ENCODE measurements around the gene NUDT3.

NUDT3 gene

DNA sequence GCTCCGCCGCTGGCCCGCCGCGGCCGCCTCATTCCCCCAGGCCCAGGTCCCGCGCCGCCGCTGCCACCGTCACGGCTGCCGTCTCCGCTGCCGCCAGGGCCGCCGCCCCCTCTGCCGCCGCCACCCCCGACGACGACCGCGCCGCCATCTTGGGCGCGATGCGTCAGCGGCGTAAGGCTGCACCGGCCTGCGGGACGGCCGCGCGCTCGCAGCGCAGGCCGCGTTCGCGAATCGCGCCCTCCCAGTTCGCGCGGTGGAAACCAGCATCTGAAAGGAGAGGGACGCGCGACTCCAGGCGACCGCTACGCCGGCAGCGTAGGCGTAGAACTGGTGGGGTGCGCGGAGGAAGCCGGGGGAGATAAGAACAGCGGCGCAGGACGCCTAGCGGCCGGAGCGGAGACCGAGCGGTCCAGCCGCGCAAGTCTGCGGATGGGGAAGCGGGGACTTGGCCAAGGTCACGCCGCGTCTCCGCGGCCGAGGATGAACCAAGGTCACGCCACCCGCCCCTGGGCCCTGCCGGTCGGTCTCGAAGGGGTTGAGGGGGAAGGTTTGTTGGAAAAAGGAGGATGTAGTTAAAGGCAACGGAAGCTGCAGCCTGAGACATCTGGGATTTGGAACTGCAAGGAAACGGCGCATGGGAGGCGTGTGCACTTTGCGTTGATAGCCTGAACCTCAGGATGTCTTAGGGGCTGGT, at the start of gene NUDT3:
Gene NUDT3, minus strand, starts transcription at position 173 of the 694 bp plus-strand sequence. CDS start 307 bp downstream, outside the sequence.
- peaks cover 13% of the 10 kb centered on the region for H3K4me1 ChIP-seq (ENCODE audit: low read depth, poor library complexity, severe bottlenecking)
- H3K9ac ChIP-seq: peak within 1 kb of the TSS; percentile 99
- H3K36me3 ChIP-seq (ENCODE audit: insufficient read depth): no peaks in the 10 kb centered on the region
- H3K4me3 ChIP-seq (IDR thresholded peaks at IDR 0.05; ENCODE audit: insufficient read depth, low read depth, low read length): no peak within 1 kb of the TSS
- H3K4me2 ChIP-seq: peak within 1 kb of the TSS; percentile 93
- H4K20me1 ChIP-seq (ENCODE audit: insufficient read depth): peaks cover 4% of the 10 kb centered on the region; the same call in 1 of the 2 replicates
- no peaks in the 10 kb centered on the region for H3K27me3 ChIP-seq (ENCODE audit: insufficient read depth, low read depth)
- peak; percentile 67 for TF ChIP-seq CTCF (conservative IDR thresholded peaks at IDR 0.05; ENCODE audit: low read depth, low read length)
- H2AFZ ChIP-seq (ENCODE audit: low read depth): peak within 1 kb of the TSS; percentile 80
- H3K27ac ChIP-seq: peak within 1 kb of the TSS; percentile 99
- H3K79me2 ChIP-seq (ENCODE audit: insufficient read depth, low read depth): peaks cover 44% of the 10 kb centered on the region

DNA sequence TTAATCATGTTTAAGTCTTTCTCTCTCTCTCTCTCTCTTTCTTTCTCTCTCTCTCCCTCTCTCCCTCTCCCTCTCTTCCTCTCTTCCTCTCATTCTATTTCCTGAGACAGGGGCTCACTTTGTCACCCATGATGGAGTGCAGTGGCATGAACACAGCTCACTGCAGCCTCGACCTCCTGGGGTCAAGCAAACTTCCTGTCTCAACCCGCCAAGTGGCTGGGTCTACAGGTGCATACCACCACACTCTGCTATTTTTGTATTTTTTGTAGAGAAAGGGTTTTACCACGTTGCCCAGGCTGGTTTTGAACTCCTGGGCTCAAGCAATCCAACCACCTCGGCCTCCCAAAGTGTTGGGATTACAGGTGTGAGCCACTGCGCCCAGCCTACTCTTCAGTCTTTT, 49.1 kb upstream of the NUDT3 start:
- H3K27ac ChIP-seq: no peak overlapping the region
- H2AFZ ChIP-seq (ENCODE audit: low read depth): no peak overlapping the region
- H3K4me2 ChIP-seq: no peak overlapping the region
- no peaks in the 10 kb centered on the region for H4K20me1 ChIP-seq (ENCODE audit: insufficient read depth)
- no peak overlapping the region for H3K4me3 ChIP-seq (IDR thresholded peaks at IDR 0.05; ENCODE audit: insufficient read depth, low read depth, low read length)
- TF ChIP-seq CTCF (conservative IDR thresholded peaks at IDR 0.05; ENCODE audit: low read depth, low read length): no peak
- peaks cover 7% of the 10 kb centered on the region for H3K4me1 ChIP-seq (ENCODE audit: low read depth, poor library complexity, severe bottlenecking)
- H3K9ac ChIP-seq: no peak overlapping the region
- H3K27me3 ChIP-seq (ENCODE audit: insufficient read depth, low read depth): no peaks in the 10 kb centered on the region
- H3K79me2 ChIP-seq (ENCODE audit: insufficient read depth, low read depth): no peaks in the 10 kb centered on the region
- no peaks in the 10 kb centered on the region for H3K36me3 ChIP-seq (ENCODE audit: insufficient read depth)

DNA sequence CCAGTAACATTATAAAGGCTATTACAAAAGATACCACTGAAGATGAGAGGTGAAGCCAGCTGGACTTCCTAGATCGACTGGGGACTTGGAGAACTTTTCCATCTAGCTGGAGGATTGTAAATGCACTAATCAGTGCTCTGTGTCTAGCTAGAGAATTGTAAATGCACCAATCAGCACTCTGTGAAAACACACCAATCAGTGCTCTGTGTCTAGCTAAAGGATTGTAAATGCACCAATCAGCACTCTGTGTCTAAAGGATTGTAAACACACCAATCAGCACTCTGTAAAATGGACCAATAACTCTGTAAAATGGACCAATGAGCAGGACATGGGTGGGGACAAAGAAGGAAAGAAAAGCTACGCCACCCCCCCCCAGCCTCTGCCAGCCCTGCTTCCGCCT, 47.0 kb upstream of the NUDT3 start:
- no peaks in the 10 kb centered on the region for H3K79me2 ChIP-seq (ENCODE audit: insufficient read depth, low read depth)
- H3K4me3 ChIP-seq (IDR thresholded peaks at IDR 0.05; ENCODE audit: insufficient read depth, low read depth, low read length): no peak overlapping the region
- H4K20me1 ChIP-seq (ENCODE audit: insufficient read depth): no peaks in the 10 kb centered on the region
- no peaks in the 10 kb centered on the region for H3K36me3 ChIP-seq (ENCODE audit: insufficient read depth)
- no peak overlapping the region for H3K9ac ChIP-seq
- no peak overlapping the region for H3K27ac ChIP-seq
- no peaks in the 10 kb centered on the region for H3K27me3 ChIP-seq (ENCODE audit: insufficient read depth, low read depth)
- TF ChIP-seq CTCF (conservative IDR thresholded peaks at IDR 0.05; ENCODE audit: low read depth, low read length): no peak
- H2AFZ ChIP-seq (ENCODE audit: low read depth): no peak overlapping the region
- H3K4me2 ChIP-seq: no peak overlapping the region
- H3K4me1 ChIP-seq (ENCODE audit: low read depth, poor library complexity, severe bottlenecking): peaks cover 7% of the 10 kb centered on the region

GRCh38 chr6:34438705-34439104, 46.2 kb upstream of the NUDT3 start:
- no peaks in the 10 kb centered on the region for H4K20me1 ChIP-seq (ENCODE audit: insufficient read depth)
- no peaks in the 10 kb centered on the region for H3K27me3 ChIP-seq (ENCODE audit: insufficient read depth, low read depth)
- no peaks in the 10 kb centered on the region for H3K36me3 ChIP-seq (ENCODE audit: insufficient read depth)
- no peak overlapping the region for H3K27ac ChIP-seq
- H3K9ac ChIP-seq: no peak overlapping the region
- H2AFZ ChIP-seq (ENCODE audit: low read depth): no peak overlapping the region
- no peak overlapping the region for H3K4me2 ChIP-seq
- H3K4me3 ChIP-seq (IDR thresholded peaks at IDR 0.05; ENCODE audit: insufficient read depth, low read depth, low read length): no peak overlapping the region
- H3K4me1 ChIP-seq (ENCODE audit: low read depth, poor library complexity, severe bottlenecking): peaks cover 7% of the 10 kb centered on the region
- no peaks in the 10 kb centered on the region for H3K79me2 ChIP-seq (ENCODE audit: insufficient read depth, low read depth)
- no peak for TF ChIP-seq CTCF (conservative IDR thresholded peaks at IDR 0.05; ENCODE audit: low read depth, low read length)
